Spleen (tissue), 7 donors: ENCODE measurements around the gene ZMYND8.

Source experiments
- POLR2A ChIP-seq, 3 donors: fragments of 450-650 bp; IDR thresholded peaks; one replicate each; pipeline ENCODE4 v1.5.1; 2017; ENCODE audit warnings: antibody characterized with exemption in 3 of 3, mild to moderate bottlenecking in 1 of 3
- POLR2AphosphoS5 ChIP-seq, 3 donors: sonication (generic); formaldehyde crosslinking; IDR thresholded peaks; one replicate each; pipeline ENCODE4 v1.5.1; 2017; ENCODE audit warnings: antibody characterized with exemption in 3 of 3
- TF ChIP-seq, protein P1 (sequence below), 11 experiments: fragments of 200-600 bp in 7 of 11; fragments of 450-650 bp in 4 of 11; sonication (generic) in 4 of 11; IDR thresholded peaks in 8 of 11; conservative IDR thresholded peaks in 3 of 11; 1 replicate in 7 of 11; 2 replicates in 4 of 11; pipeline versions ENCODE4 v1.4.0 to v1.8.0; 2016 to 2021; ENCODE audit warnings: antibody characterized with exemption in 11 of 11, inconsistent platforms in 4 of 11, mild to moderate bottlenecking in 1 of 11
- donor health status: DM: no; HTN: no; CAD: no; lungs with moderate emphysema.
- donor health status: DM: no; HTN: no; CAD: no.
- donor health status: DM: no; HTN: no; CAD: no.

- no peak for TF ChIP-seq POLR2A (IDR thresholded peaks at IDR 0.05)
- TF ChIP-seq, protein P1, sequence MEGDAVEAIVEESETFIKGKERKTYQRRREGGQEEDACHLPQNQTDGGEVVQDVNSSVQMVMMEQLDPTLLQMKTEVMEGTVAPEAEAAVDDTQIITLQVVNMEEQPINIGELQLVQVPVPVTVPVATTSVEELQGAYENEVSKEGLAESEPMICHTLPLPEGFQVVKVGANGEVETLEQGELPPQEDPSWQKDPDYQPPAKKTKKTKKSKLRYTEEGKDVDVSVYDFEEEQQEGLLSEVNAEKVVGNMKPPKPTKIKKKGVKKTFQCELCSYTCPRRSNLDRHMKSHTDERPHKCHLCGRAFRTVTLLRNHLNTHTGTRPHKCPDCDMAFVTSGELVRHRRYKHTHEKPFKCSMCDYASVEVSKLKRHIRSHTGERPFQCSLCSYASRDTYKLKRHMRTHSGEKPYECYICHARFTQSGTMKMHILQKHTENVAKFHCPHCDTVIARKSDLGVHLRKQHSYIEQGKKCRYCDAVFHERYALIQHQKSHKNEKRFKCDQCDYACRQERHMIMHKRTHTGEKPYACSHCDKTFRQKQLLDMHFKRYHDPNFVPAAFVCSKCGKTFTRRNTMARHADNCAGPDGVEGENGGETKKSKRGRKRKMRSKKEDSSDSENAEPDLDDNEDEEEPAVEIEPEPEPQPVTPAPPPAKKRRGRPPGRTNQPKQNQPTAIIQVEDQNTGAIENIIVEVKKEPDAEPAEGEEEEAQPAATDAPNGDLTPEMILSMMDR (IDR thresholded peaks at IDR 0.05 in 8 of 11, conservative IDR thresholded peaks at IDR 0.05 in 3 of 11), result no peak
- no peak for TF ChIP-seq POLR2AphosphoS5 (IDR thresholded peaks at IDR 0.05)
Observed at GRCh38 chr20:47174456-47175243, 181.8 kb downstream of the ZMYND8 start.
